NCI-H2227 (cell line): ENCODE data around the gene RGSL1.

Source experiments
- DNase-seq: peaks from one replicate; lab custom pipeline; 2025; ENCODE audit not compliant: unreplicated experiment; lab: John Stamatoyannopoulos, UW

RGSL1 gene

GRCh38 chr1:182450087-182450486 is at the start of gene RGSL1:
TSS of gene RGSL1 (plus strand) at chr1:182450146. CDS start at chr1:182450166, 20 bp downstream.
- DNase-seq: no peak

- DNase-seq: no peak
Measured at GRCh38 chr1:182400567-182400966, 49.4 kb upstream of the RGSL1 start, which contains the start of gene TEDDM1. TSS of gene TEDDM1 (minus strand) at chr1:182400667. CDS start at chr1:182400485, 182 bp downstream.

GRCh38 chr1:182404781-182405180 is 45.2 kb upstream of the RGSL1 start:
- DNase-seq: no peak

GRCh38 chr1:182405578-182405977 is 44.4 kb upstream of the RGSL1 start:
- DNase-seq: no peak

GRCh38 chr1:182406012-182406411 is 43.9 kb upstream of the RGSL1 start:
- DNase-seq: no peak

GRCh38 chr1:182407724-182408123 is 42.2 kb upstream of the RGSL1 start:
- no peak for DNase-seq

GRCh38 chr1:182408435-182409075 is 41.4 kb upstream of the RGSL1 start:
- DNase-seq: no peak

- no peak for DNase-seq
Measured at GRCh38 chr1:182410138-182410537, 39.8 kb upstream of the RGSL1 start.

GRCh38 chr1:182410620-182411273 is 39.2 kb upstream of the RGSL1 start:
- DNase-seq: no peak

GRCh38 chr1:182413486-182413885 is 36.5 kb upstream of the RGSL1 start:
- DNase-seq: no peak

GRCh38 chr1:182413969-182414368 is 36.0 kb upstream of the RGSL1 start:
- DNase-seq: no peak

GRCh38 chr1:182415789-182416188 is 34.2 kb upstream of the RGSL1 start:
- DNase-seq: no peak

- DNase-seq: no peak
Measured at GRCh38 chr1:182426442-182427430, 23.2 kb upstream of the RGSL1 start.

- no peak for DNase-seq
Measured at GRCh38 chr1:182428043-182428442, 21.9 kb upstream of the RGSL1 start.

- DNase-seq: no peak
Measured at GRCh38 chr1:182430263-182431068, 19.5 kb upstream of the RGSL1 start.

GRCh38 chr1:182431278-182431677 is 18.7 kb upstream of the RGSL1 start:
- no peak for DNase-seq

GRCh38 chr1:182433580-182433979 is 16.4 kb upstream of the RGSL1 start:
- no peak for DNase-seq

GRCh38 chr1:182438326-182438725 is 11.6 kb upstream of the RGSL1 start:
- DNase-seq: no peak

GRCh38 chr1:182441719-182442118 is 8.2 kb upstream of the RGSL1 start:
- DNase-seq: no peak

- no peak for DNase-seq
Measured at GRCh38 chr1:182442333-182442732, 7.6 kb upstream of the RGSL1 start.

- DNase-seq: no peak
Measured at GRCh38 chr1:182444497-182444896, 5.4 kb upstream of the RGSL1 start.
